Fibroblast of lung (primary cell): ENCODE data around the gene PTPRO.

ENCODE experiments used
- EZH2 ChIP-seq: IDR thresholded peaks from 2 replicates; pipeline ENCODE4 v1.5.1; 2012; ENCODE audit warnings: low read length, control low read depth, mild to moderate bottlenecking; ENCODE audit errors: missing control alignments
- TF ChIP-seq, protein P1 (sequence below), 2 donors: IDR thresholded peaks in 1 of 2; conservative IDR thresholded peaks in 1 of 2; 1 replicate in 1 of 2; 2 replicates in 1 of 2; pipeline ENCODE4 v1.5.1; 2011 to 2012; ENCODE audit warnings: low read length in 2 of 2, control low read depth in 1 of 2, inconsistent platforms in 1 of 2, low read depth in 1 of 2, mild to moderate bottlenecking in 1 of 2

GRCh38 chr12:15387772-15388171, 65.5 kb downstream of the PTPRO start:
- TF ChIP-seq, protein P1, sequence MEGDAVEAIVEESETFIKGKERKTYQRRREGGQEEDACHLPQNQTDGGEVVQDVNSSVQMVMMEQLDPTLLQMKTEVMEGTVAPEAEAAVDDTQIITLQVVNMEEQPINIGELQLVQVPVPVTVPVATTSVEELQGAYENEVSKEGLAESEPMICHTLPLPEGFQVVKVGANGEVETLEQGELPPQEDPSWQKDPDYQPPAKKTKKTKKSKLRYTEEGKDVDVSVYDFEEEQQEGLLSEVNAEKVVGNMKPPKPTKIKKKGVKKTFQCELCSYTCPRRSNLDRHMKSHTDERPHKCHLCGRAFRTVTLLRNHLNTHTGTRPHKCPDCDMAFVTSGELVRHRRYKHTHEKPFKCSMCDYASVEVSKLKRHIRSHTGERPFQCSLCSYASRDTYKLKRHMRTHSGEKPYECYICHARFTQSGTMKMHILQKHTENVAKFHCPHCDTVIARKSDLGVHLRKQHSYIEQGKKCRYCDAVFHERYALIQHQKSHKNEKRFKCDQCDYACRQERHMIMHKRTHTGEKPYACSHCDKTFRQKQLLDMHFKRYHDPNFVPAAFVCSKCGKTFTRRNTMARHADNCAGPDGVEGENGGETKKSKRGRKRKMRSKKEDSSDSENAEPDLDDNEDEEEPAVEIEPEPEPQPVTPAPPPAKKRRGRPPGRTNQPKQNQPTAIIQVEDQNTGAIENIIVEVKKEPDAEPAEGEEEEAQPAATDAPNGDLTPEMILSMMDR (conservative IDR thresholded peaks at IDR 0.05 in 1 of 2, IDR thresholded peaks at IDR 0.05 in 1 of 2; ENCODE audit: low read depth in 1 of 2, low read length in 2 of 2) = no peak
- no peak for TF ChIP-seq EZH2
